ENCODE measurements around the gene RHD.
"Not testable (repeated sequence)": the region's sequence is repeated elsewhere in the genome, so short reads cannot be mapped to it uniquely, and the experiment has no call there.

Gene RHD

GRCh38 chr1:25259813-25260212, 12.5 kb upstream of the RHD start:
- DNase-seq, result not testable (repeated sequence)

GRCh38 chr1:25260336-25260735, 12.0 kb upstream of the RHD start:
- DNase-seq, result not testable (repeated sequence)

- DNase-seq, result not testable (repeated sequence)
Measured at GRCh38 chr1:25266554-25267287, 5.6 kb upstream of the RHD start.

- DNase-seq, result peak; percentile 58
Measured at GRCh38 chr1:25267288-25268142, 4.8 kb upstream of the RHD start.

GRCh38 chr1:25268143-25268760, 4.1 kb upstream of the RHD start:
- not testable (repeated sequence) for DNase-seq

GRCh38 chr1:25275648-25276047, 3.3 kb downstream of the RHD start:
- DNase-seq, result not testable (repeated sequence)

- not testable (repeated sequence) for DNase-seq
Measured at GRCh38 chr1:25277295-25277694, 5.0 kb downstream of the RHD start.

GRCh38 chr1:25278358-25278757, 6.0 kb downstream of the RHD start:
- DNase-seq, result not testable (repeated sequence)

GRCh38 chr1:25278790-25279189, 6.5 kb downstream of the RHD start:
- not testable (repeated sequence) for DNase-seq

- DNase-seq, result not testable (repeated sequence)
Measured at GRCh38 chr1:25279693-25280111, 7.4 kb downstream of the RHD start.

GRCh38 chr1:25285862-25286261, 13.6 kb downstream of the RHD start:
- DNase-seq, result not testable (repeated sequence)

- not testable (repeated sequence) for DNase-seq
Measured at GRCh38 chr1:25287164-25287563, 14.9 kb downstream of the RHD start.

GRCh38 chr1:25288573-25289101, 16.3 kb downstream of the RHD start:
- not testable (repeated sequence) for DNase-seq

GRCh38 chr1:25290043-25290442, 17.7 kb downstream of the RHD start:
- DNase-seq, result not testable (repeated sequence)

- not testable (repeated sequence) for DNase-seq
Measured at GRCh38 chr1:25293426-25293825, 21.1 kb downstream of the RHD start.

- not testable (repeated sequence) for DNase-seq
Measured at GRCh38 chr1:25294889-25295826, 22.8 kb downstream of the RHD start.

- not testable (repeated sequence) for DNase-seq
Measured at GRCh38 chr1:25296501-25296900, 24.2 kb downstream of the RHD start.

- not testable (repeated sequence) for DNase-seq
Measured at GRCh38 chr1:25300729-25301128, 28.4 kb downstream of the RHD start.

GRCh38 chr1:25302330-25302729, 30.0 kb downstream of the RHD start:
- not testable (repeated sequence) for DNase-seq

GRCh38 chr1:25304936-25305335, 32.6 kb downstream of the RHD start:
- not testable (repeated sequence) for DNase-seq

GRCh38 chr1:25308168-25308567, 35.9 kb downstream of the RHD start:
- DNase-seq, result not testable (repeated sequence)

- DNase-seq, result not testable (repeated sequence)
Measured at GRCh38 chr1:25309085-25309484, 36.8 kb downstream of the RHD start.

Measured in NCI-H510A treated with DMSO at 0.1 percent for 48 hours (cell line).